ENCODE data around the gene ANKRD11.

DNA sequence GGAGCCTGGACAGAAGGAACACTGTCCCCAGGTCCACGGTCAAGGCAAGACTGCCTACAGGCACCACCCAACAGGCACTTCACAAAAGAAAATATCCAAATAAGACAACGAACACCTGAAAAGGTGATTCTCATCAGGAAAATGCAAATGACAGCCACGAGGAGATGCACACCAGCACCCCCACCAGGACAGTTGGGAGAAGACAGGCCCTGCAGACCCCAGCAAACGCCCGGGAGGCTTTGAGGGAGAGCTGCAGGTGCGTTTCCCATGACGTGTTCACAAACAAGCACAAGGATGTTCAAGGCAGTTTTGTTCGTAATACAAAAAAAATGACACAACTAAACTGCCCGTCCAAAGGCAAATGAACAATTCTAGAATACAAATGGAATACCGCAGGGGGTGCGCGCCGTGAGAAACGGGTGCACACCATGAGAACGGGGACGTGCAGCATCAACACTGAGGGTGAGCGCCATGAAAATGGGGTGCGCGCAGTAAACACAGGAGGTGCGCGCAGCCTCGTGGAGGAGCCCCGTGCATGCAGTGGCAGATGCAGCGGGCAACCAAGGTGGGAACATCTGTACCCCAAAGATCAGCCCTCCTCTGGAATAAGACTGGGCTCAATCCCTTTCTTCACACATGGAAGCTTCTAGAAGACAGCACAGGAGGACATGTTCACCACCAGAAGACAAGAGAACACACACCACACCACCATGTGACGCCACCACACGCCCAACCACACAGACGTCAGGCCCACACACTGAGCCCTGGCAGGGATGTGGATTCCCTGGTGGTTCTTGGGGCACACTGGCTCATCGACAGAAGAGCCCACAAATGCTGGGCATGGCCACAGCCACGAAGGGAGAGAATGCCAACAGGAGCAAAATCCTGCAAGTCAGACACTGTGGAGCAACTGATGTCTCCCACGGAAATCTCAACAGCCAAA lies 181.7 kb downstream of the ANKRD11 start:
- peak; percentile 47 for TF ChIP-seq CTCF (IDR thresholded peaks at IDR 0.05; ENCODE audit: insufficient read depth, low read length, poor library complexity, severe bottlenecking)
- no peak for TF ChIP-seq EZH2phosphoT487 (conservative IDR thresholded peaks at IDR 0.05; ENCODE audit: low read length)

All from SU-DHL-6 (cell line).